Esophagus squamous epithelium (tissue), 5 donors: ENCODE data around the gene COMMD1. TPM values are rescaled to one million over a fixed set of nuclear protein-coding genes. Genes with fewer than 3 reads are reported as not detected.

Source experiments
- DNase-seq: peaks from one replicate; lab custom pipeline; 2025; lab: John Stamatoyannopoulos, UW
- H3K27ac ChIP-seq, 4 donors: fragments of 200-600 bp; sonication (generic); one replicate each; pipeline ENCODE4 v1.5.1; 2016 to 2019; ENCODE audit warnings: mild to moderate bottlenecking in 1 of 4
- H3K27me3 ChIP-seq, 4 donors: fragments of 200-600 bp; sonication (generic); 1 replicate in 3 of 4; 2 replicates in 1 of 4; pipeline versions ENCODE4 v1.5.1 to v1.6.0; 2017 to 2021; ENCODE audit warnings: antibody characterized with exemption in 1 of 4
- H3K36me3 ChIP-seq, 3 donors: fragments of 200-600 bp; sonication (generic); one replicate each; pipeline ENCODE4 v1.5.1; 2016 to 2019
- H3K4me1 ChIP-seq, 3 donors: fragments of 200-600 bp; sonication (generic); one replicate each; pipeline ENCODE4 v1.5.1; 2017 to 2019
- H3K4me3 ChIP-seq, 4 donors: fragments of 200-600 bp; sonication (generic); 1 replicate in 3 of 4; 2 replicates in 1 of 4; pipeline ENCODE4 v1.5.1; 2016 to 2019; ENCODE audit warnings: mild to moderate bottlenecking in 2 of 4, moderate library complexity in 1 of 4
- H3K9me3 ChIP-seq, 3 donors: fragments of 200-600 bp; sonication (generic); one replicate each; pipeline ENCODE4 v1.5.1; 2016 to 2019
- POLR2A ChIP-seq, 4 donors: fragments of 450-650 bp; IDR thresholded peaks; one replicate each; pipeline ENCODE4 v1.6.1; 2017; ENCODE audit warnings: antibody characterized with exemption in 4 of 4, mild to moderate bottlenecking in 4 of 4, moderate library complexity in 3 of 4
- WGBS, 2 donors: methylation state at CpG; one replicate each; pipeline ENCODE4 v1.1.5; 2018; 5-methylcytosine and 5-hydroxymethylcytosine counted together
- intact Hi-C: fragments of 100-400 bp; cut with DNase I; formaldehyde crosslinking; loops from one replicate; pipeline ENCODE4 v1.15.0; 2022
- total RNA-seq, 4 donors: library from RNA; depleted of rRNA; stranded (reverse); fragments of >200 nt; gene quantifications; one replicate each; pipeline ENCODE4 v1.1.0, GENCODE V29; 2016
- TF ChIP-seq, protein P1 (sequence below), 6 experiments: fragments of 450-650 bp in 4 of 6; fragments of 200-600 bp in 2 of 6; sonication (generic) in 2 of 6; IDR thresholded peaks; one replicate each; pipeline ENCODE4 v1.5.1; 2016 to 2019; ENCODE audit warnings: antibody characterized with exemption in 6 of 6, mild to moderate bottlenecking in 4 of 6, moderate library complexity in 4 of 6
- donor health status: DM: yes; HTN: yes; CAD: no.

The COMMD1 gene
- total RNA-seq, 4 donors from 2014 or later, result 38.0 to 44.3 (median 40.5) TPM

GRCh38 chr2:62054916-62055450 is 149.5 kb downstream of the COMMD1 start:
- H3K27me3 ChIP-seq, result no peaks in the 10 kb centered on the region
- H3K4me3 ChIP-seq, result no peak overlapping the region
- H3K27ac ChIP-seq, result no peak overlapping the region
- DNase-seq, result no peak
- intact Hi-C loops, result no loop called here
- WGBS, 2 donors, result 66 to 74% methylated on average over 3 of the region's 3 CpGs
- TF ChIP-seq, protein P1, sequence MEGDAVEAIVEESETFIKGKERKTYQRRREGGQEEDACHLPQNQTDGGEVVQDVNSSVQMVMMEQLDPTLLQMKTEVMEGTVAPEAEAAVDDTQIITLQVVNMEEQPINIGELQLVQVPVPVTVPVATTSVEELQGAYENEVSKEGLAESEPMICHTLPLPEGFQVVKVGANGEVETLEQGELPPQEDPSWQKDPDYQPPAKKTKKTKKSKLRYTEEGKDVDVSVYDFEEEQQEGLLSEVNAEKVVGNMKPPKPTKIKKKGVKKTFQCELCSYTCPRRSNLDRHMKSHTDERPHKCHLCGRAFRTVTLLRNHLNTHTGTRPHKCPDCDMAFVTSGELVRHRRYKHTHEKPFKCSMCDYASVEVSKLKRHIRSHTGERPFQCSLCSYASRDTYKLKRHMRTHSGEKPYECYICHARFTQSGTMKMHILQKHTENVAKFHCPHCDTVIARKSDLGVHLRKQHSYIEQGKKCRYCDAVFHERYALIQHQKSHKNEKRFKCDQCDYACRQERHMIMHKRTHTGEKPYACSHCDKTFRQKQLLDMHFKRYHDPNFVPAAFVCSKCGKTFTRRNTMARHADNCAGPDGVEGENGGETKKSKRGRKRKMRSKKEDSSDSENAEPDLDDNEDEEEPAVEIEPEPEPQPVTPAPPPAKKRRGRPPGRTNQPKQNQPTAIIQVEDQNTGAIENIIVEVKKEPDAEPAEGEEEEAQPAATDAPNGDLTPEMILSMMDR (IDR thresholded peaks at IDR 0.05), result no peak
- no peak for TF ChIP-seq POLR2A (IDR thresholded peaks at IDR 0.05)
- H3K4me1 ChIP-seq, result no peaks in the 10 kb centered on the region
- no peaks in the 10 kb centered on the region for H3K9me3 ChIP-seq
- H3K36me3 ChIP-seq, result no peaks in the 10 kb centered on the region

GRCh38 chr2:62055724-62056336 is 150.4 kb downstream of the COMMD1 start:
- Histone ChIP-seq H3K4me3 (no peak overlapping the region), H3K27me3 (no peaks in the 10 kb centered on the region), H3K4me1 (no peaks in the 10 kb centered on the region), H3K9me3 (no peaks in the 10 kb centered on the region), H3K27ac (no peak overlapping the region), H3K36me3 (no peaks in the 10 kb centered on the region)
- DNase-seq, result no peak
- 85 to 88% methylated on average over 3 of the region's 3 CpGs for WGBS, 2 donors
- intact Hi-C loops, result no loop called here
- no peak for TF ChIP-seq POLR2A (IDR thresholded peaks at IDR 0.05)
- TF ChIP-seq, protein P1 (IDR thresholded peaks at IDR 0.05), result no peak

- Histone ChIP-seq H3K4me1 (no peaks in the 10 kb centered on the region), H3K36me3 (no peaks in the 10 kb centered on the region), H3K4me3 (no peak overlapping the region), H3K27ac (no peak overlapping the region), H3K9me3 (no peaks in the 10 kb centered on the region), H3K27me3 (no peaks in the 10 kb centered on the region)
- DNase-seq, result no peak
- WGBS, 2 donors, result 93 to 95% methylated on average over 5 of the region's 5 CpGs
- TF ChIP-seq POLR2A (IDR thresholded peaks at IDR 0.05), result no peak
- TF ChIP-seq, protein P1 (IDR thresholded peaks at IDR 0.05), result no peak
- intact Hi-C loops, result no loop called here
Measured at GRCh38 chr2:62056341-62056740, 150.9 kb downstream of the COMMD1 start.

- Histone ChIP-seq H3K9me3 (no peaks in the 10 kb centered on the region), H3K27me3 (no peaks in the 10 kb centered on the region), H3K4me3 (no peak overlapping the region), H3K36me3 (no peaks in the 10 kb centered on the region), H3K4me1 (no peaks in the 10 kb centered on the region), H3K27ac (no peak overlapping the region)
- DNase-seq, result no peak
- TF ChIP-seq, protein P1 (IDR thresholded peaks at IDR 0.05), result no peak
- no peak for TF ChIP-seq POLR2A (IDR thresholded peaks at IDR 0.05)
- intact Hi-C loops, result no loop called here
Measured at GRCh38 chr2:62065243-62065642, 159.8 kb downstream of the COMMD1 start.

DNA sequence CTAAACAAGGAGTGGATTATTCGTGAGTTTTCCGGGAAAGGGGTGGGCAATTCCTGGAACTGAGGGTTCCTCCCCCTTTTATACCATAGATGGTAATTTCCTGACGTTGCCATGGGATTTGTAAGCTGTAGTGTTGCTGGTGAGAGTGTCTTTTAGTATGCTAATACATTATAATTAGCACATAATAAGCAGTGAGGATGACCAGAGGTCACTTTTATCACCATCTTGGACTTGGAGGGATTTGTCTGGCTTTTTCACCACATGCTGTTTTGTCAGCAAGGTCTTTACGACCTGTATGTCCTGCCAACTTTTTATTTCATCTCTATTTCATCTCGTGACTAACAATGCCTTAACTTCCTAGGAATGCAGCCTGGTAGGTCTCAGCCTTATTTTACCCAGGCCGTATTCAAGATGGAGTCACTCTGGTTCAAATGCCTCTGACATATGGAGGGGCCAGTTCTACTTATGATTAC is 165.7 kb downstream of the COMMD1 start:
- Histone ChIP-seq H3K27ac (no peak overlapping the region), H3K36me3 (peaks cover 0 to 11% (median 0%) of the 10 kb centered on the region in 3 donors), H3K27me3 (no peaks in the 10 kb centered on the region), H3K4me1 (no peaks in the 10 kb centered on the region), H3K9me3 (peaks cover 0 to 9% (median 4%) of the 10 kb centered on the region in 3 donors), H3K4me3 (no peak overlapping the region)
- TF ChIP-seq POLR2A (IDR thresholded peaks at IDR 0.05), result no peak
- TF ChIP-seq, protein P1 (IDR thresholded peaks at IDR 0.05), result no peak
- intact Hi-C loops, result no loop called here
- WGBS, 2 donors, result 82% methylated on average over 6 of the region's 6 CpGs
- no peak for DNase-seq
